ENCODE data around the gene KIF5C. TPM values are rescaled to one million over a fixed set of nuclear protein-coding genes. Genes with fewer than 3 reads are reported as not detected.
A peak's percentile ranks its signal among the peaks of the same experiment; 100 is the strongest.

The KIF5C gene
- total and polyA plus RNA-seq, 2 of the 13 experiments (the other 11 are each of a cell fraction or from before 2014, with no cell fraction given) = 0.15 to 0.20 TPM

GRCh38 chr2:148876595-148877402 is 1.8 kb downstream of the KIF5C start (continued):
- TF ChIP-seq POGK (CRISPR knock-in tag; conservative IDR thresholded peaks at IDR 0.05) = no peak
- no peak for TF ChIP-seq MAZ (IDR thresholded peaks at IDR 0.05; ENCODE audit: borderline replicate concordance, low read depth, low read length)
- peak; percentile 74; the same call in 1 of the 2 replicates for TF ChIP-seq MAZ (CRISPR knock-in tag; IDR thresholded peaks at IDR 0.05; ENCODE audit: low read depth)
- TF ChIP-seq PHF20 (CRISPR knock-in tag; IDR thresholded peaks at IDR 0.05) = no peak
- no peak for TF ChIP-seq GLMP (CRISPR knock-in tag; IDR thresholded peaks at IDR 0.05; ENCODE audit: borderline replicate concordance)
- no peak for TF ChIP-seq ZNF138 (CRISPR knock-in tag; IDR thresholded peaks at IDR 0.05; ENCODE audit: low read depth)
- TF ChIP-seq, protein P1, sequence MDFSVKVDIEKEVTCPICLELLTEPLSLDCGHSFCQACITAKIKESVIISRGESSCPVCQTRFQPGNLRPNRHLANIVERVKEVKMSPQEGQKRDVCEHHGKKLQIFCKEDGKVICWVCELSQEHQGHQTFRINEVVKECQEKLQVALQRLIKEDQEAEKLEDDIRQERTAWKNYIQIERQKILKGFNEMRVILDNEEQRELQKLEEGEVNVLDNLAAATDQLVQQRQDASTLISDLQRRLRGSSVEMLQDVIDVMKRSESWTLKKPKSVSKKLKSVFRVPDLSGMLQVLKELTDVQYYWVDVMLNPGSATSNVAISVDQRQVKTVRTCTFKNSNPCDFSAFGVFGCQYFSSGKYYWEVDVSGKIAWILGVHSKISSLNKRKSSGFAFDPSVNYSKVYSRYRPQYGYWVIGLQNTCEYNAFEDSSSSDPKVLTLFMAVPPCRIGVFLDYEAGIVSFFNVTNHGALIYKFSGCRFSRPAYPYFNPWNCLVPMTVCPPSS (IDR thresholded peaks at IDR 0.05) = no peak
- TF ChIP-seq ZFY (CRISPR knock-in tag; IDR thresholded peaks at IDR 0.05) = no peak; the same call in 1 of the 2 replicates
- TF ChIP-seq ZSCAN12 (CRISPR knock-in tag; IDR thresholded peaks at IDR 0.05) = no peak
- 0 out of 2 replicates have a peak, but pooled peaks have one; percentile 20 for TF ChIP-seq ZNF562 (CRISPR knock-in tag; IDR thresholded peaks at IDR 0.05; ENCODE audit: borderline replicate concordance)
- TF ChIP-seq RFXAP (CRISPR knock-in tag; IDR thresholded peaks at IDR 0.05; ENCODE audit: borderline replicate concordance) = no peak
- 0 out of 2 replicates have a peak, but pooled peaks have one; percentile 43 for TF ChIP-seq NRL (CRISPR knock-in tag; IDR thresholded peaks at IDR 0.05; ENCODE audit: borderline replicate concordance)
- TF ChIP-seq NR2F2 (IDR thresholded peaks at IDR 0.05; ENCODE audit: borderline replicate concordance, low read depth) = no peak
- TF ChIP-seq CAMTA2 (CRISPR knock-in tag; IDR thresholded peaks at IDR 0.05; ENCODE audit: borderline replicate concordance) = no peak
- TF ChIP-seq NFIC (IDR thresholded peaks at IDR 0.05; ENCODE audit: low read length) = no peak
- TF ChIP-seq MAFF (IDR thresholded peaks at IDR 0.05; ENCODE audit: low read depth, low read length) = 0 out of 2 replicates have a peak, but pooled peaks have one; percentile 26
- no peak for TF ChIP-seq JDP2 (CRISPR knock-in tag; IDR thresholded peaks at IDR 0.05; ENCODE audit: borderline replicate concordance)
- TF ChIP-seq ZNF737 (CRISPR knock-in tag; IDR thresholded peaks at IDR 0.05; ENCODE audit: borderline replicate concordance) = no peak
- no peak for TF ChIP-seq ETV6 (CRISPR knock-in tag; conservative IDR thresholded peaks at IDR 0.05)
- no peak for TF ChIP-seq MTA1 (CRISPR knock-in tag; IDR thresholded peaks at IDR 0.05; ENCODE audit: borderline replicate concordance)
- peak; percentile 64; the same call in 1 of the 2 replicates for TF ChIP-seq ONECUT2 (CRISPR knock-in tag; IDR thresholded peaks at IDR 0.05)
- TF ChIP-seq NR2F6 (IDR thresholded peaks at IDR 0.05) = no peak
- TF ChIP-seq NR2F6 (CRISPR knock-in tag; IDR thresholded peaks at IDR 0.05) = no peak
- TF ChIP-seq MXD4 (CRISPR knock-in tag; IDR thresholded peaks at IDR 0.05) = no peak
- no peak for TF ChIP-seq ZNF333 (CRISPR knock-in tag; IDR thresholded peaks at IDR 0.05; ENCODE audit: borderline replicate concordance)
- TF ChIP-seq ZNF781 (CRISPR knock-in tag; IDR thresholded peaks at IDR 0.05; ENCODE audit: borderline replicate concordance, not compliant biosample characterization) = no peak
- TF ChIP-seq SALL1 (CRISPR knock-in tag; IDR thresholded peaks at IDR 0.05) = peak; percentile 58
- no peak for TF ChIP-seq EEA1 (CRISPR knock-in tag; IDR thresholded peaks at IDR 0.05; ENCODE audit: borderline replicate concordance)
